Regular cardiac myocyte (primary cell): Measurements from ENCODE around the gene MFSD6. TPM values are rescaled to one million over a fixed set of nuclear protein-coding genes. Genes with fewer than 3 reads are reported as not detected.

Source experiments
- total RNA-seq: library from RNA; depleted of rRNA; stranded (reverse); fragments of >200 nt; gene quantifications from 2 replicates; pipeline ENCODE4 v1.2.3, GENCODE V29; 2014

The MFSD6 gene
- total RNA-seq: 10.7 and 21.4 TPM in 2 replicates

GRCh38 chr2:190407662-190408537 lies at the start of gene MFSD6:
TSS of gene MFSD6 (plus strand) at chr2:190408355. CDS start at chr2:190436030, 27,675 bp downstream.

GRCh38 chr2:190534310-190535120 lies 126.4 kb downstream of the MFSD6 start, which contains the start of gene NEMP2:
TSS of gene NEMP2 (minus strand) at chr2:190534722. CDS start at chr2:190534655, 67 bp downstream.

Other genes with a start within 250 kb of the MFSD6 start
- 15.1 and 19.7 TPM in 2 replicates for gene HIBCH, start 88.5 kb upstream of the MFSD6 start, total RNA-seq
- gene INPP1, start 64.8 kb upstream of the MFSD6 start, total RNA-seq: 6.8 and 10.2 TPM in 2 replicates
- gene NEMP2, start 126.4 kb downstream of the MFSD6 start, total RNA-seq: 6.7 and 9.3 TPM in 2 replicates
- gene NAB1, start 240.7 kb downstream of the MFSD6 start, total RNA-seq: 60.2 and 130 TPM in 2 replicates